SK-N-SH treated with all-trans-retinoic acid at 6 μM for 48 hours (cell line): ENCODE data around the gene ALOX12.

Experiments used
- ATAC-seq: fragments of 200-7000 bp; cut with Tn5 transposase; 3 replicates; pipeline ENCODE4 v1.9.1; 2020; ENCODE audit warnings: mild to moderate bottlenecking, moderate library complexity
- ARNTL ChIP-seq: fragments of 450-650 bp; formaldehyde crosslinking; IDR thresholded peaks from 2 replicates; pipeline ENCODE4 v1.5.0; 2020; ENCODE audit warnings: low read depth, mild to moderate bottlenecking, moderate library complexity, borderline replicate concordance
- BACH2 ChIP-seq: fragments of 250-450 bp; sonication (Bioruptor Pico); IDR thresholded peaks from 2 replicates; pipeline ENCODE4 v1.9.0; 2021; ENCODE audit warnings: mild to moderate bottlenecking, borderline replicate concordance
- CREB5 ChIP-seq: fragments of 250-450 bp; sonication (Bioruptor Pico); IDR thresholded peaks from 2 replicates; pipeline ENCODE4 v1.5.1; 2020; ENCODE audit warnings: low read depth, mild to moderate bottlenecking, moderate library complexity
- CSDC2 ChIP-seq: fragments of 250-450 bp; sonication (Bioruptor Pico); IDR thresholded peaks from 2 replicates; pipeline ENCODE4 v1.5.0; 2020; ENCODE audit warnings: mild to moderate bottlenecking, moderate library complexity
- ESRRG ChIP-seq: fragments of 250-450 bp; sonication (Bioruptor Pico); IDR thresholded peaks from 2 replicates; pipeline ENCODE4 v1.6.1; 2021; ENCODE audit warnings: mild to moderate bottlenecking
- ISL1 ChIP-seq: fragments of 250-450 bp; sonication (Bioruptor Pico); IDR thresholded peaks from 2 replicates; pipeline ENCODE4 v2.1.2; 2022; ENCODE audit warnings: mild to moderate bottlenecking, moderate library complexity
- RARB ChIP-seq: fragments of 250-450 bp; sonication (Bioruptor Pico); IDR thresholded peaks from 2 replicates; pipeline ENCODE4 v1.8.0; 2021; ENCODE audit warnings: mild to moderate bottlenecking, moderate library complexity
- SNAI2 ChIP-seq: fragments of 250-450 bp; sonication (Bioruptor Pico); IDR thresholded peaks from 2 replicates; pipeline ENCODE4 v1.5.0; 2020; ENCODE audit warnings: mild to moderate bottlenecking, moderate library complexity
- TCF4 ChIP-seq: fragments of 250-450 bp; sonication (Bioruptor Pico); IDR thresholded peaks from 2 replicates; pipeline ENCODE4 v1.8.0; 2021; ENCODE audit warnings: mild to moderate bottlenecking, moderate library complexity, borderline replicate concordance
- ZC3H10 ChIP-seq: fragments of 250-450 bp; sonication (Bioruptor Pico); IDR thresholded peaks from 2 replicates; pipeline ENCODE4 v1.5.1; 2021; ENCODE audit warnings: mild to moderate bottlenecking, moderate library complexity
- ZFP3 ChIP-seq: fragments of 250-450 bp; sonication (Bioruptor Pico); IDR thresholded peaks from 2 replicates; pipeline ENCODE4 v1.5.0; 2020; ENCODE audit warnings: mild to moderate bottlenecking, moderate library complexity
- ZNF565 ChIP-seq: fragments of 450-650 bp; formaldehyde crosslinking; conservative IDR thresholded peaks from 2 replicates; pipeline ENCODE4 v1.5.0; 2020; ENCODE audit warnings: low read depth, mild to moderate bottlenecking, moderate library complexity
- ZNF70 ChIP-seq: fragments of 450-650 bp; formaldehyde crosslinking; IDR thresholded peaks from 2 replicates; pipeline ENCODE4 v1.5.0; 2020; ENCODE audit warnings: mild to moderate bottlenecking, moderate library complexity
- ZNF8 ChIP-seq: fragments of 450-650 bp; formaldehyde crosslinking; IDR thresholded peaks from 2 replicates; pipeline ENCODE4 v1.5.0; 2020; ENCODE audit warnings: mild to moderate bottlenecking, moderate library complexity
- TF ChIP-seq, protein P1 (sequence below): fragments of 250-450 bp; sonication (Bioruptor Pico); IDR thresholded peaks from 2 replicates; pipeline ENCODE4 v1.8.0; 2021; ENCODE audit warnings: low read depth, mild to moderate bottlenecking, moderate library complexity, borderline replicate concordance
- TF ChIP-seq, protein P2 (sequence below): fragments of 250-450 bp; sonication (Bioruptor Pico); IDR thresholded peaks from 2 replicates; pipeline ENCODE4 v1.5.0; 2020; ENCODE audit warnings: mild to moderate bottlenecking, moderate library complexity
- TF ChIP-seq, protein P3 (sequence below): fragments of 250-450 bp; sonication (Bioruptor Pico); IDR thresholded peaks from 2 replicates; pipeline ENCODE4 v1.8.0; 2020; ENCODE audit warnings: mild to moderate bottlenecking, moderate library complexity, borderline replicate concordance

Gene ALOX12

GRCh38 chr17:7038025-7038862, 42.4 kb downstream of the ALOX12 start:
- ATAC-seq = no peak
- TF ChIP-seq, protein P1, sequence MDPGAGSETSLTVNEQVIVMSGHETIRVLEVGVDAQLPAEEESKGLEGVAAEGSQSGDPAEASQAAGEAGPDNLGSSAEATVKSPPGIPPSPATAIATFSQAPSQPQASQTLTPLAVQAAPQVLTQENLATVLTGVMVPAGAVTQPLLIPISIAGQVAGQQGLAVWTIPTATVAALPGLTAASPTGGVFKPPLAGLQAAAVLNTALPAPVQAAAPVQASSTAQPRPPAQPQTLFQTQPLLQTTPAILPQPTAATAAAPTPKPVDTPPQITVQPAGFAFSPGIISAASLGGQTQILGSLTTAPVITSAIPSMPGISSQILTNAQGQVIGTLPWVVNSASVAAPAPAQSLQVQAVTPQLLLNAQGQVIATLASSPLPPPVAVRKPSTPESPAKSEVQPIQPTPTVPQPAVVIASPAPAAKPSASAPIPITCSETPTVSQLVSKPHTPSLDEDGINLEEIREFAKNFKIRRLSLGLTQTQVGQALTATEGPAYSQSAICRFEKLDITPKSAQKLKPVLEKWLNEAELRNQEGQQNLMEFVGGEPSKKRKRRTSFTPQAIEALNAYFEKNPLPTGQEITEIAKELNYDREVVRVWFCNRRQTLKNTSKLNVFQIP (CRISPR knock-in tag) = no peak
- no peak for TF ChIP-seq SNAI2
- TF ChIP-seq BACH2 (CRISPR knock-in tag) = no peak
- TF ChIP-seq ZNF8 = no peak
- no peak for TF ChIP-seq ZNF565 (CRISPR knock-in tag)
- no peak for TF ChIP-seq TCF4 (CRISPR knock-in tag)

- ATAC-seq = no peak
- TF ChIP-seq, protein P2, sequence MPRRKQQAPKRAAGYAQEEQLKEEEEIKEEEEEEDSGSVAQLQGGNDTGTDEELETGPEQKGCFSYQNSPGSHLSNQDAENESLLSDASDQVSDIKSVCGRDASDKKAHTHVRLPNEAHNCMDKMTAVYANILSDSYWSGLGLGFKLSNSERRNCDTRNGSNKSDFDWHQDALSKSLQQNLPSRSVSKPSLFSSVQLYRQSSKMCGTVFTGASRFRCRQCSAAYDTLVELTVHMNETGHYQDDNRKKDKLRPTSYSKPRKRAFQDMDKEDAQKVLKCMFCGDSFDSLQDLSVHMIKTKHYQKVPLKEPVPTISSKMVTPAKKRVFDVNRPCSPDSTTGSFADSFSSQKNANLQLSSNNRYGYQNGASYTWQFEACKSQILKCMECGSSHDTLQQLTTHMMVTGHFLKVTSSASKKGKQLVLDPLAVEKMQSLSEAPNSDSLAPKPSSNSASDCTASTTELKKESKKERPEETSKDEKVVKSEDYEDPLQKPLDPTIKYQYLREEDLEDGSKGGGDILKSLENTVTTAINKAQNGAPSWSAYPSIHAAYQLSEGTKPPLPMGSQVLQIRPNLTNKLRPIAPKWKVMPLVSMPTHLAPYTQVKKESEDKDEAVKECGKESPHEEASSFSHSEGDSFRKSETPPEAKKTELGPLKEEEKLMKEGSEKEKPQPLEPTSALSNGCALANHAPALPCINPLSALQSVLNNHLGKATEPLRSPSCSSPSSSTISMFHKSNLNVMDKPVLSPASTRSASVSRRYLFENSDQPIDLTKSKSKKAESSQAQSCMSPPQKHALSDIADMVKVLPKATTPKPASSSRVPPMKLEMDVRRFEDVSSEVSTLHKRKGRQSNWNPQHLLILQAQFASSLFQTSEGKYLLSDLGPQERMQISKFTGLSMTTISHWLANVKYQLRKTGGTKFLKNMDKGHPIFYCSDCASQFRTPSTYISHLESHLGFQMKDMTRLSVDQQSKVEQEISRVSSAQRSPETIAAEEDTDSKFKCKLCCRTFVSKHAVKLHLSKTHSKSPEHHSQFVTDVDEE (CRISPR knock-in tag) = no peak
- TF ChIP-seq ZNF565 (CRISPR knock-in tag) = no peak
- TF ChIP-seq, protein P3, sequence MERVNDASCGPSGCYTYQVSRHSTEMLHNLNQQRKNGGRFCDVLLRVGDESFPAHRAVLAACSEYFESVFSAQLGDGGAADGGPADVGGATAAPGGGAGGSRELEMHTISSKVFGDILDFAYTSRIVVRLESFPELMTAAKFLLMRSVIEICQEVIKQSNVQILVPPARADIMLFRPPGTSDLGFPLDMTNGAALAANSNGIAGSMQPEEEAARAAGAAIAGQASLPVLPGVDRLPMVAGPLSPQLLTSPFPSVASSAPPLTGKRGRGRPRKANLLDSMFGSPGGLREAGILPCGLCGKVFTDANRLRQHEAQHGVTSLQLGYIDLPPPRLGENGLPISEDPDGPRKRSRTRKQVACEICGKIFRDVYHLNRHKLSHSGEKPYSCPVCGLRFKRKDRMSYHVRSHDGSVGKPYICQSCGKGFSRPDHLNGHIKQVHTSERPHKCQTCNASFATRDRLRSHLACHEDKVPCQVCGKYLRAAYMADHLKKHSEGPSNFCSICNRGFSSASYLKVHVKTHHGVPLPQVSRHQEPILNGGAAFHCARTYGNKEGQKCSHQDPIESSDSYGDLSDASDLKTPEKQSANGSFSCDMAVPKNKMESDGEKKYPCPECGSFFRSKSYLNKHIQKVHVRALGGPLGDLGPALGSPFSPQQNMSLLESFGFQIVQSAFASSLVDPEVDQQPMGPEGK = no peak
- no peak for TF ChIP-seq ISL1 (CRISPR knock-in tag)
- TF ChIP-seq SNAI2 = no peak
- no peak for TF ChIP-seq ESRRG (CRISPR knock-in tag)
- no peak for TF ChIP-seq ZNF70
- no peak for TF ChIP-seq ZC3H10 (CRISPR knock-in tag)
- TF ChIP-seq ZNF8 = no peak
- TF ChIP-seq ZFP3 (CRISPR knock-in tag) = no peak
- TF ChIP-seq CSDC2 (CRISPR knock-in tag) = no peak
- no peak for TF ChIP-seq RARB (CRISPR knock-in tag)
- no peak for TF ChIP-seq BACH2 (CRISPR knock-in tag)
- TF ChIP-seq, all 23 proteins: peak for 0
Measured at GRCh38 chr17:7039832-7040231, 44.0 kb downstream of the ALOX12 start.

DNA sequence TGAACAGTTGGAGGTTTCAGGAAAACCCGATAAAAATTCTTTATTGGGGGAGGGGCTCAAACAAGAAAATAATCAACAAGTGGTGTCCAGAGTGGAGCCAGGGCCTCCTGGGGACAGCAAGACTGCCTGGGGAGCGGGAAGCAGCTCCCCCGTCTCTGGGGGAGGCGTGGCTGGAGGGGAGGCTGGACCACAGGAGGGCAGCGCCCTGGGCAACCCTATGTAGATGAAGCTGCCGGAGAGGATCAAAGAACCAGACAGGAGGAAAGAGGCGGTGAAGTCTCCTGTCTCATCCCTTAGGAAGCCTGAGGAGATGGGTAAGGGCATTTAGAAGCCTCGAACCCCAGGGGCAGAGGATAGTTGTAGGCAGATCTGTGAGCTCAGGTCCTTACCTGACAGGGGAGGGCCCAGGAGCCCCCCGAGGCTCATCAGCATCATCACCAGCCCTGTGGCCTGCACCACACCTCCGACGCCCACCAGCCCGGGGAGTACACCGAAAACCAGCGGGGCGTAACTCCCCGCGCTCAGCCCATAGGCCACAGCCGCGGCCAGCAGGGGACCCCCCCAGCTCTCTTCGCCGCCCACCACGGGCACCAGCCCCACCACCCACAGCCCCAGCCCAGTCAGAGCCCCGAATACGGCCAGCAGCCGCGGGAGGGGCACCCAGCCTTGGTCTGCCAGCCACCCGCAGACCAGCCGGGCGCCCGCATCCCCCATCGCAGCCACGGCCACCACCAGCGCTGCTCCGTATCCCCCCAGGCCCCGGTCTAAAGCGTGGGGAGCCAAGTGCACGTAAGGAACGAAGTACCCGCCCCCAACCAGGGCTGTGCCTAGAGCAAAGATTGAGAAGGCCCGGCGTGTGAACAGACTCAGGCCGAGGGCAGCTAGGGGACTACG, 46.0 kb downstream of the ALOX12 start:
- TF ChIP-seq SNAI2 (no peak), CREB5 (CRISPR knock-in tag) (no peak)
- ATAC-seq = no peak

GRCh38 chr17:7042501-7043181, 46.8 kb downstream of the ALOX12 start:
- no peak for ATAC-seq
- TF ChIP-seq, protein P2 (CRISPR knock-in tag) = no peak
- TF ChIP-seq ZNF8 = no peak
- no peak for TF ChIP-seq ARNTL
- TF ChIP-seq, all 23 proteins: peak for 0
